HG02642 (cell line): ENCODE measurements around the gene ERG28.
"Not testable (repeated sequence)": the region's sequence is repeated elsewhere in the genome, so short reads cannot be mapped to it uniquely, and the experiment has no call there.

Source experiments
- ATAC-seq: cut with Tn5 transposase; IDR thresholded peaks from one replicate; pipeline ENCODE4 v1.9.1; 2021; ENCODE audit warnings: mild to moderate bottlenecking; ENCODE audit not compliant: unreplicated experiment, poor library complexity

ERG28 gene

GRCh38 chr14:75628816-75629215, 31.9 kb downstream of the ERG28 start:
- ATAC-seq, result no peak

GRCh38 chr14:75627406-75627805, 33.3 kb downstream of the ERG28 start:
- no peak for ATAC-seq

GRCh38 chr14:75626863-75627262, 33.8 kb downstream of the ERG28 start:
- no peak for ATAC-seq

- ATAC-seq, result no peak
Measured at GRCh38 chr14:75626396-75626795, 34.3 kb downstream of the ERG28 start.

GRCh38 chr14:75625034-75625433, 35.6 kb downstream of the ERG28 start:
- ATAC-seq, result no peak

GRCh38 chr14:75619548-75619947, 41.1 kb downstream of the ERG28 start:
- no peak for ATAC-seq

GRCh38 chr14:75615200-75615599, 45.5 kb downstream of the ERG28 start:
- no peak for ATAC-seq

GRCh38 chr14:75614179-75614578, 46.5 kb downstream of the ERG28 start:
- no peak for ATAC-seq

- no peak for ATAC-seq
Measured at GRCh38 chr14:75612157-75612556, 48.5 kb downstream of the ERG28 start.

- ATAC-seq, result no peak
Measured at GRCh38 chr14:75610834-75611233, 49.8 kb downstream of the ERG28 start.

- no peak for ATAC-seq
Measured at GRCh38 chr14:75609606-75610475, 50.8 kb downstream of the ERG28 start.

- no peak for ATAC-seq
Measured at GRCh38 chr14:75609116-75609515, 51.6 kb downstream of the ERG28 start.

GRCh38 chr14:75607842-75608640, 52.6 kb downstream of the ERG28 start:
- no peak for ATAC-seq

- ATAC-seq, result no peak
Measured at GRCh38 chr14:75607044-75607443, 53.6 kb downstream of the ERG28 start.

GRCh38 chr14:75605916-75606315, 54.8 kb downstream of the ERG28 start:
- no peak for ATAC-seq

- ATAC-seq, result no peak
Measured at GRCh38 chr14:75604979-75605851, 55.5 kb downstream of the ERG28 start.

GRCh38 chr14:75602503-75602902, 58.2 kb downstream of the ERG28 start:
- ATAC-seq, result no peak

- ATAC-seq, result not testable (repeated sequence)
Measured at GRCh38 chr14:75601061-75601460, 59.6 kb downstream of the ERG28 start.

GRCh38 chr14:75600100-75600499, 60.6 kb downstream of the ERG28 start:
- ATAC-seq, result not testable (repeated sequence)
